Nephron (organoid): Measurements from ENCODE around the gene KCNMA1.

Experiments
- H3K27ac Mint-ChIP-seq, 3 experiments: 2 replicates each; pipeline ENCODE4 v1.8.0; 2020; ENCODE audit warnings: mixed read lengths in 3 of 3, mild to moderate bottlenecking in 2 of 3, moderate library complexity in 1 of 3
- H3K27me3 Mint-ChIP-seq: 2 replicates; pipeline ENCODE4 v1.8.0; 2021; ENCODE audit warnings: low read depth, mild to moderate bottlenecking, moderate library complexity, mixed read lengths
- H3K36me3 Mint-ChIP-seq: 2 replicates; pipeline ENCODE4 v1.8.0; 2020; ENCODE audit warnings: low read depth, mixed read lengths
- H3K4me1 Mint-ChIP-seq: 2 replicates; pipeline ENCODE4 v1.8.0; 2020; ENCODE audit warnings: mixed read lengths
- H3K4me3 Mint-ChIP-seq, 3 experiments: 2 replicates each; pipeline ENCODE4 v1.8.0; 2020; ENCODE audit warnings: mild to moderate bottlenecking in 3 of 3, mixed read lengths in 3 of 3, moderate library complexity in 2 of 3
- H3K9me3 Mint-ChIP-seq: 2 replicates; pipeline ENCODE4 v1.8.0; 2020; ENCODE audit warnings: mixed read lengths
- CTCF ChIP-seq, 3 experiments: fragments of 200-600 bp; sonication (generic); IDR thresholded peaks; one replicate each; pipeline ENCODE4 v1.5.0; 2021; ENCODE audit warnings: antibody characterized with exemption in 3 of 3; ENCODE audit not compliant: unreplicated experiment in 3 of 3

The KCNMA1 gene

GRCh38 chr10:77087366-77087765 is 550.2 kb downstream of the KCNMA1 start:
- Mint-ChIP-seq H3K9me3 (no peaks in the 10 kb centered on the region), H3K36me3 (peaks cover 3% of the 10 kb centered on the region)
- no peak for TF ChIP-seq CTCF (IDR thresholded peaks at IDR 0.05; ENCODE audit: unreplicated experiment in 3 of 3)

GRCh38 chr10:77086081-77086480 is 551.5 kb downstream of the KCNMA1 start:
- Mint-ChIP-seq H3K27me3 (peaks cover 9% of the 10 kb centered on the region), H3K9me3 (no peaks in the 10 kb centered on the region), H3K4me3 (no peak overlapping the region), H3K4me1 (peaks cover 24% of the 10 kb centered on the region), H3K27ac (no peak overlapping the region), H3K36me3 (peaks cover 3% of the 10 kb centered on the region)
- no peak for TF ChIP-seq CTCF (IDR thresholded peaks at IDR 0.05; ENCODE audit: unreplicated experiment in 3 of 3)

More at GRCh38 chr10:77087366-77087765, 550.2 kb downstream of the KCNMA1 start:
- H3K4me3 Mint-ChIP-seq = no peak overlapping the region
- peaks cover 16% of the 10 kb centered on the region for H3K4me1 Mint-ChIP-seq
- no peak overlapping the region for H3K27ac Mint-ChIP-seq
- H3K27me3 Mint-ChIP-seq = peaks cover 9% of the 10 kb centered on the region

GRCh38 chr10:77085344-77085743 is 552.3 kb downstream of the KCNMA1 start:
- no peak for TF ChIP-seq CTCF (IDR thresholded peaks at IDR 0.05; ENCODE audit: unreplicated experiment in 3 of 3)
- peaks cover 3% of the 10 kb centered on the region for H3K36me3 Mint-ChIP-seq
- H3K27me3 Mint-ChIP-seq = peaks cover 9% of the 10 kb centered on the region
- H3K27ac Mint-ChIP-seq = peak overlapping the region in 2 of 3 experiments; percentile 58 to 64
- H3K4me1 Mint-ChIP-seq = peaks cover 31% of the 10 kb centered on the region
- no peak overlapping the region for H3K4me3 Mint-ChIP-seq
- no peaks in the 10 kb centered on the region for H3K9me3 Mint-ChIP-seq

GRCh38 chr10:77084431-77085144 is 553.0 kb downstream of the KCNMA1 start:
- TF ChIP-seq CTCF (IDR thresholded peaks at IDR 0.05; ENCODE audit: unreplicated experiment in 3 of 3) = no peak
- H3K27me3 Mint-ChIP-seq = peaks cover 5% of the 10 kb centered on the region
- no peak overlapping the region for H3K4me3 Mint-ChIP-seq
- peaks cover 3% of the 10 kb centered on the region for H3K36me3 Mint-ChIP-seq
- H3K4me1 Mint-ChIP-seq = peaks cover 37% of the 10 kb centered on the region
- peak overlapping the region in 2 of 3 experiments; percentile 58 to 64 for H3K27ac Mint-ChIP-seq
- no peaks in the 10 kb centered on the region for H3K9me3 Mint-ChIP-seq

- TF ChIP-seq CTCF (IDR thresholded peaks at IDR 0.05; ENCODE audit: unreplicated experiment in 3 of 3) = no peak
- peaks cover 43% of the 10 kb centered on the region for H3K4me1 Mint-ChIP-seq
- peaks cover 5% of the 10 kb centered on the region for H3K27me3 Mint-ChIP-seq
- no peaks in the 10 kb centered on the region for H3K9me3 Mint-ChIP-seq
- H3K36me3 Mint-ChIP-seq = peaks cover 3% of the 10 kb centered on the region
- no peak overlapping the region for H3K4me3 Mint-ChIP-seq
- peak overlapping the region in 2 of 3 experiments; percentile 15 to 94 for H3K27ac Mint-ChIP-seq
Measured at GRCh38 chr10:77082601-77083252, 554.9 kb downstream of the KCNMA1 start.
